K562 (cell line): ENCODE results near the gene PPM1H. TPM values are rescaled to one million over a fixed set of nuclear protein-coding genes. Genes with fewer than 3 reads are reported as not detected.

ENCODE experiments used
- AFF1 ChIP-seq, 2 experiments: fragments of 450-650 bp; IDR thresholded peaks; 2 replicates each; pipeline ENCODE4 v1.6.1; 2018; ENCODE audit warnings: mild to moderate bottlenecking in 2 of 2, low read depth in 1 of 2; ENCODE audit not compliant: partially characterized antibody in 2 of 2
- E4F1 ChIP-seq: fragments of 250-450 bp; sonication (Bioruptor Pico); IDR thresholded peaks from 2 replicates; pipeline ENCODE4 v1.5.0; 2021; ENCODE audit warnings: mild to moderate bottlenecking, borderline replicate concordance
- HCFC1 ChIP-seq: IDR thresholded peaks from 2 replicates; pipeline ENCODE4 v1.6.1; 2012; ENCODE audit warnings: low read depth, low read length, improper control_type of control experiment
- HDAC1 ChIP-seq, 2 experiments: fragments of 450-650 bp; IDR thresholded peaks; 2 replicates each; pipeline ENCODE4 v1.6.1; 2016 to 2017; ENCODE audit warnings: inconsistent platforms in 1 of 2, mild to moderate bottlenecking in 1 of 2, moderate library complexity in 1 of 2
- MEF2A ChIP-seq: IDR thresholded peaks from 2 replicates; pipeline ENCODE4 v1.6.1; 2011; ENCODE audit warnings: low read depth, mild to moderate bottlenecking, low read length, moderate library complexity; ENCODE audit not compliant: control insufficient read depth
- NR2C2 ChIP-seq, 2 experiments: fragments of 200-800 bp in 1 of 2; sonication (Bioruptor generic) in 1 of 2; sonication (generic) in 1 of 2; formaldehyde crosslinking in 1 of 2; IDR thresholded peaks; 2 replicates each; pipeline versions ENCODE4 v1.6.1 to v1.8.0; 2016 to 2022; ENCODE audit warnings: mild to moderate bottlenecking in 1 of 2, missing compliant biosample characterization in 1 of 2, missing genetic modification characterization in 1 of 2, missing genetic modification reagents in 1 of 2
- SAFB ChIP-seq: fragments of 200-400 bp; formaldehyde crosslinking; IDR thresholded peaks from 2 replicates; pipeline ENCODE4 v1.6.1; 2017; ENCODE audit warnings: low read depth, low read length, borderline replicate concordance
- UBTF ChIP-seq, 2 experiments: IDR thresholded peaks; 2 replicates each; pipeline ENCODE4 v1.6.1; 2012; ENCODE audit warnings: improper control_type of control experiment in 2 of 2, low read depth in 2 of 2, low read length in 2 of 2, borderline replicate concordance in 1 of 2
- ZBTB33 ChIP-seq: sonication (generic); formaldehyde crosslinking; IDR thresholded peaks from 2 replicates; pipeline ENCODE4 v1.8.1; 2023; ENCODE audit warnings: mild to moderate bottlenecking, missing genetic modification reagents
- ZFP91 ChIP-seq: sonication (generic); formaldehyde crosslinking; IDR thresholded peaks from 2 replicates; pipeline ENCODE4 v1.8.0; 2022; ENCODE audit warnings: mild to moderate bottlenecking, missing genetic modification reagents
- ZNF23 ChIP-seq: fragments of 250-450 bp; sonication (Bioruptor Pico); IDR thresholded peaks from 2 replicates; pipeline ENCODE4 v1.4.0; 2020; ENCODE audit warnings: mild to moderate bottlenecking
- ZNF707 ChIP-seq: fragments of 250-450 bp; sonication (Bioruptor Pico); conservative IDR thresholded peaks from 2 replicates; pipeline ENCODE4 v1.8.0; 2022; ENCODE audit warnings: inconsistent platforms, mild to moderate bottlenecking, moderate library complexity
- polyA plus RNA-seq, 8 experiments: library from polyadenylated mRNA; depleted of rRNA in 4 of 8; stranded (reverse) in 5 of 8; unstranded in 3 of 8; fragments of >200 nt; fragmentation: Nextera tagmentation in 2 of 8; fragmentation: Illumina TruSeq in 1 of 8; extraction: Ambion mirVana in 2 of 8; extraction: Trizol in 1 of 8; gene quantifications; 2 replicates each; pipeline versions ENCODE4 v1.2.1 to v1.2.3, GENCODE V29; 2011 to 2014; ENCODE audit warnings: inconsistent platforms in 1 of 8, missing spikeins in 1 of 8
- total RNA-seq, 7 experiments: library from RNA; depleted of rRNA in 6 of 7; stranded (reverse); fragments of >200 nt in 6 of 7; fragmentation: Illumina TruSeq in 2 of 7; extraction: Trizol in 2 of 7; gene quantifications; 2 replicates each; pipeline versions ENCODE4 v1.2.1 to v1.2.3, GENCODE V29; 2011 to 2021; ENCODE audit warnings: low replicate concordance in 1 of 7

PPM1H gene
- total and polyA plus RNA-seq, 9 of the 15 experiments (the other 6 are each of a cell fraction or from before 2014, with no cell fraction given), result 5.3 to 29.3 (median 11.3) TPM

GRCh38 chr12:62934239-62934798, 631 bp downstream of the PPM1H start (continued):
- 0 out of 2 replicates have a peak, but pooled peaks have one; percentile 33 for TF ChIP-seq ZBTB33 (CRISPR knock-in tag)
- no peak for TF ChIP-seq AFF1 (IDR thresholded peaks at IDR 0.05; ENCODE audit: low read depth in 1 of 2, partially characterized antibody in 2 of 2)
- TF ChIP-seq ZFP91, result no peak
- TF ChIP-seq HCFC1, result no peak
- TF ChIP-seq E4F1 (CRISPR knock-in tag), result no peak
- TF ChIP-seq ZNF23 (CRISPR knock-in tag), result no peak
- TF ChIP-seq HDAC1 (IDR thresholded peaks at IDR 0.05), result 0 out of 4 replicates have a peak, but pooled peaks of 1 of the 2 experiments have one; percentile 48
- no peak for TF ChIP-seq ZNF707 (CRISPR knock-in tag)
- TF ChIP-seq SAFB, result no peak
- TF ChIP-seq UBTF (IDR thresholded peaks at IDR 0.05; ENCODE audit: borderline replicate concordance in 1 of 2, low read depth in 2 of 2, low read length in 2 of 2), result peak; percentile 45 to 57; a peak in 2 of 4 replicates
- no peak for TF ChIP-seq MEF2A
- no peak for TF ChIP-seq NR2C2 (CRISPR knock-in tag; IDR thresholded peaks at IDR 0.05)
- TF ChIP-seq NR2C2 (tag; IDR thresholded peaks at IDR 0.05), result no peak
